ENCODE measurements around the gene WNT3.

GRCh38 chr17:46814446-46814845 is 4.0 kb downstream of the WNT3 start:
- no peak for TF ChIP-seq CTCF (IDR thresholded peaks at IDR 0.05 in 8 of 11, conservative IDR thresholded peaks at IDR 0.05 in 3 of 11)
- no peak for TF ChIP-seq POLR2A (IDR thresholded peaks at IDR 0.05)

All from spleen (tissue), 7 donors.